WTC11 (cell line): ENCODE measurements around the gene TMEM82. TPM values are rescaled to one million over a fixed set of nuclear protein-coding genes. Genes with fewer than 3 reads are reported as not detected.

Source experiments
- ATAC-seq: fragments of 200-7000 bp; cut with Tn5 transposase; 2 replicates; pipeline ENCODE4 v1.10.0; 2021; ENCODE audit warnings: mild to moderate bottlenecking, moderate library complexity
- CTCF ChIA-PET: fragments of 300-600 bp; sonication (Branson Sonifier 250); formaldehyde crosslinking; loops from one replicate; lab custom pipeline; 2021; ENCODE audit warnings: antibody characterized with exemption; lab: Charles Lee
- POLR2A ChIA-PET: fragments of 350-600 bp; sonication (Branson Sonifier 250); formaldehyde crosslinking; loops from one replicate; lab custom pipeline; 2021; ENCODE audit warnings: antibody characterized with exemption; lab: Charles Lee
- DNase-seq: peaks from one replicate; pipeline ENCODE4 v3.0.0; 2021; ENCODE audit warnings: low spot score
- H3K27ac Mint-ChIP-seq: 2 replicates; pipeline ENCODE4 v1.8.0; 2021; ENCODE audit warnings: mixed read lengths
- H3K27me3 Mint-ChIP-seq: 2 replicates; pipeline ENCODE4 v1.8.0; 2021; ENCODE audit warnings: low read depth, mild to moderate bottlenecking, moderate library complexity, mixed read lengths
- H3K36me3 Mint-ChIP-seq: 2 replicates; pipeline ENCODE4 v1.8.0; 2021; ENCODE audit warnings: mixed read lengths
- H3K4me1 Mint-ChIP-seq: 2 replicates; pipeline ENCODE4 v1.8.0; 2022; ENCODE audit warnings: mixed read lengths
- H3K4me3 Mint-ChIP-seq: 2 replicates; pipeline ENCODE4 v1.8.0; 2021; ENCODE audit warnings: mild to moderate bottlenecking, moderate library complexity, mixed read lengths
- H3K9me3 Mint-ChIP-seq: 2 replicates; pipeline ENCODE4 v1.8.0; 2021; ENCODE audit warnings: mixed read lengths
- ATF1 ChIP-seq: sonication (generic); formaldehyde crosslinking; IDR thresholded peaks from 2 replicates; pipeline ENCODE4 v1.8.1; 2023; ENCODE audit warnings: mild to moderate bottlenecking, moderate library complexity, missing genetic modification reagents
- CBFB ChIP-seq: sonication (generic); formaldehyde crosslinking; IDR thresholded peaks from 2 replicates; pipeline ENCODE4 v1.8.1; 2022; ENCODE audit warnings: mild to moderate bottlenecking, low read depth, missing genetic modification reagents
- CDX4 ChIP-seq: fragments of 250-450 bp; sonication (Bioruptor Pico); IDR thresholded peaks from 2 replicates; pipeline ENCODE4 v1.9.0; 2021; ENCODE audit warnings: moderate library complexity, mild to moderate bottlenecking, inconsistent platforms, borderline replicate concordance
- CREM ChIP-seq: sonication (generic); formaldehyde crosslinking; IDR thresholded peaks from 2 replicates; pipeline ENCODE4 v1.8.1; 2022; ENCODE audit warnings: mild to moderate bottlenecking, missing genetic modification reagents, moderate library complexity
- FOXP1 ChIP-seq: sonication (generic); formaldehyde crosslinking; IDR thresholded peaks from 2 replicates; pipeline ENCODE4 v1.8.0; 2022; ENCODE audit warnings: missing genetic modification reagents, mild to moderate bottlenecking, moderate library complexity, borderline replicate concordance
- MYBL2 ChIP-seq: sonication (generic); formaldehyde crosslinking; IDR thresholded peaks from 2 replicates; pipeline ENCODE4 v1.8.1; 2023; ENCODE audit warnings: mild to moderate bottlenecking, moderate library complexity, missing genetic modification reagents
- NFATC4 ChIP-seq: fragments of 250-450 bp; sonication (Bioruptor Pico); IDR thresholded peaks from 2 replicates; pipeline ENCODE4 v1.9.0; 2021; ENCODE audit warnings: mild to moderate bottlenecking
- PRDM15 ChIP-seq: sonication (generic); formaldehyde crosslinking; IDR thresholded peaks from 2 replicates; pipeline ENCODE4 v1.8.0; 2022; ENCODE audit warnings: missing genetic modification reagents
- SP1 ChIP-seq: sonication (generic); formaldehyde crosslinking; conservative IDR thresholded peaks from 2 replicates; pipeline ENCODE4 v1.8.1; 2022; ENCODE audit warnings: missing genetic modification reagents
- TCF7 ChIP-seq: sonication (generic); formaldehyde crosslinking; IDR thresholded peaks from 2 replicates; pipeline ENCODE4 v1.8.0; 2022; ENCODE audit warnings: mild to moderate bottlenecking, low read depth, missing genetic modification reagents, moderate library complexity
- TEAD4 ChIP-seq: sonication (generic); formaldehyde crosslinking; IDR thresholded peaks from 2 replicates; pipeline ENCODE4 v1.8.0; 2022; ENCODE audit warnings: mild to moderate bottlenecking, missing genetic modification reagents
- USF2 ChIP-seq: sonication (generic); formaldehyde crosslinking; IDR thresholded peaks from 2 replicates; pipeline ENCODE4 v1.8.1; 2023; ENCODE audit warnings: mild to moderate bottlenecking, missing genetic modification reagents, moderate library complexity
- ZNF263 ChIP-seq: sonication (generic); formaldehyde crosslinking; IDR thresholded peaks from 2 replicates; pipeline ENCODE4 v1.8.1; 2022; ENCODE audit warnings: low read depth, mild to moderate bottlenecking, moderate library complexity, missing genetic modification reagents
- ZNF396 ChIP-seq: fragments of 250-450 bp; sonication (Bioruptor Pico); IDR thresholded peaks from 2 replicates; pipeline ENCODE4 v1.8.0; 2021; ENCODE audit warnings: mild to moderate bottlenecking, moderate library complexity, borderline replicate concordance
- ZNF671 ChIP-seq: fragments of 250-450 bp; sonication (Bioruptor Pico); IDR thresholded peaks from 2 replicates; pipeline ENCODE4 v1.8.0; 2021; ENCODE audit warnings: mild to moderate bottlenecking
- total RNA-seq: library from RNA; stranded (reverse); gene quantifications from 3 replicates; pipeline ENCODE4 v1.2.3, GENCODE V29; 2021
- TF ChIP-seq, protein P1 (sequence below): sonication (generic); formaldehyde crosslinking; conservative IDR thresholded peaks from 2 replicates; pipeline ENCODE4 v1.8.1; 2022; ENCODE audit warnings: mild to moderate bottlenecking, missing genetic modification reagents
- TF ChIP-seq, protein P2 (sequence below): sonication (generic); formaldehyde crosslinking; IDR thresholded peaks from 2 replicates; pipeline ENCODE4 v1.8.1; 2022; ENCODE audit warnings: low read depth, missing genetic modification reagents, borderline replicate concordance
- TF ChIP-seq, protein P3 (sequence below): sonication (generic); formaldehyde crosslinking; IDR thresholded peaks from 2 replicates; pipeline ENCODE4 v1.8.0; 2023; ENCODE audit warnings: mild to moderate bottlenecking, missing genetic modification reagents
- TF ChIP-seq, protein P4 (sequence below): sonication (generic); formaldehyde crosslinking; IDR thresholded peaks from 2 replicates; pipeline ENCODE4 v1.8.1; 2022; ENCODE audit warnings: mild to moderate bottlenecking, missing genetic modification reagents, moderate library complexity, borderline replicate concordance

The TMEM82 gene
- total RNA-seq, 1 experiment from 2014 or later = 0.48 TPM

- TF ChIP-seq TEAD4 (no peak), SP1 (CRISPR knock-in tag) (no peak), USF2 (no peak), CDX4 (CRISPR knock-in tag) (no peak), NFATC4 (no peak), CREM (CRISPR knock-in tag) (no peak), FOXP1 (no peak), ZNF263 (CRISPR knock-in tag) (no peak), TCF7 (CRISPR knock-in tag) (no peak), ATF1 (CRISPR knock-in tag) (no peak), ZNF671 (CRISPR knock-in tag) (no peak), PRDM15 (CRISPR knock-in tag) (no peak), MYBL2 (CRISPR knock-in tag) (no peak), CBFB (CRISPR knock-in tag) (no peak), ZNF396 (CRISPR knock-in tag) (no peak)
- TF ChIP-seq, protein P1, sequence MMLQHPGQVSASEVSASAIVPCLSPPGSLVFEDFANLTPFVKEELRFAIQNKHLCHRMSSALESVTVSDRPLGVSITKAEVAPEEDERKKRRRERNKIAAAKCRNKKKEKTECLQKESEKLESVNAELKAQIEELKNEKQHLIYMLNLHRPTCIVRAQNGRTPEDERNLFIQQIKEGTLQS = no peak
- TF ChIP-seq, protein P2, sequence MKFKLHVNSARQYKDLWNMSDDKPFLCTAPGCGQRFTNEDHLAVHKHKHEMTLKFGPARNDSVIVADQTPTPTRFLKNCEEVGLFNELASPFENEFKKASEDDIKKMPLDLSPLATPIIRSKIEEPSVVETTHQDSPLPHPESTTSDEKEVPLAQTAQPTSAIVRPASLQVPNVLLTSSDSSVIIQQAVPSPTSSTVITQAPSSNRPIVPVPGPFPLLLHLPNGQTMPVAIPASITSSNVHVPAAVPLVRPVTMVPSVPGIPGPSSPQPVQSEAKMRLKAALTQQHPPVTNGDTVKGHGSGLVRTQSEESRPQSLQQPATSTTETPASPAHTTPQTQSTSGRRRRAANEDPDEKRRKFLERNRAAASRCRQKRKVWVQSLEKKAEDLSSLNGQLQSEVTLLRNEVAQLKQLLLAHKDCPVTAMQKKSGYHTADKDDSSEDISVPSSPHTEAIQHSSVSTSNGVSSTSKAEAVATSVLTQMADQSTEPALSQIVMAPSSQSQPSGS (CRISPR knock-in tag) = no peak
- TF ChIP-seq, protein P3, sequence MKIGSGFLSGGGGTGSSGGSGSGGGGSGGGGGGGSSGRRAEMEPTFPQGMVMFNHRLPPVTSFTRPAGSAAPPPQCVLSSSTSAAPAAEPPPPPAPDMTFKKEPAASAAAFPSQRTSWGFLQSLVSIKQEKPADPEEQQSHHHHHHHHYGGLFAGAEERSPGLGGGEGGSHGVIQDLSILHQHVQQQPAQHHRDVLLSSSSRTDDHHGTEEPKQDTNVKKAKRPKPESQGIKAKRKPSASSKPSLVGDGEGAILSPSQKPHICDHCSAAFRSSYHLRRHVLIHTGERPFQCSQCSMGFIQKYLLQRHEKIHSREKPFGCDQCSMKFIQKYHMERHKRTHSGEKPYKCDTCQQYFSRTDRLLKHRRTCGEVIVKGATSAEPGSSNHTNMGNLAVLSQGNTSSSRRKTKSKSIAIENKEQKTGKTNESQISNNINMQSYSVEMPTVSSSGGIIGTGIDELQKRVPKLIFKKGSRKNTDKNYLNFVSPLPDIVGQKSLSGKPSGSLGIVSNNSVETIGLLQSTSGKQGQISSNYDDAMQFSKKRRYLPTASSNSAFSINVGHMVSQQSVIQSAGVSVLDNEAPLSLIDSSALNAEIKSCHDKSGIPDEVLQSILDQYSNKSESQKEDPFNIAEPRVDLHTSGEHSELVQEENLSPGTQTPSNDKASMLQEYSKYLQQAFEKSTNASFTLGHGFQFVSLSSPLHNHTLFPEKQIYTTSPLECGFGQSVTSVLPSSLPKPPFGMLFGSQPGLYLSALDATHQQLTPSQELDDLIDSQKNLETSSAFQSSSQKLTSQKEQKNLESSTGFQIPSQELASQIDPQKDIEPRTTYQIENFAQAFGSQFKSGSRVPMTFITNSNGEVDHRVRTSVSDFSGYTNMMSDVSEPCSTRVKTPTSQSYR (CRISPR knock-in tag) = no peak
- TF ChIP-seq, protein P4, sequence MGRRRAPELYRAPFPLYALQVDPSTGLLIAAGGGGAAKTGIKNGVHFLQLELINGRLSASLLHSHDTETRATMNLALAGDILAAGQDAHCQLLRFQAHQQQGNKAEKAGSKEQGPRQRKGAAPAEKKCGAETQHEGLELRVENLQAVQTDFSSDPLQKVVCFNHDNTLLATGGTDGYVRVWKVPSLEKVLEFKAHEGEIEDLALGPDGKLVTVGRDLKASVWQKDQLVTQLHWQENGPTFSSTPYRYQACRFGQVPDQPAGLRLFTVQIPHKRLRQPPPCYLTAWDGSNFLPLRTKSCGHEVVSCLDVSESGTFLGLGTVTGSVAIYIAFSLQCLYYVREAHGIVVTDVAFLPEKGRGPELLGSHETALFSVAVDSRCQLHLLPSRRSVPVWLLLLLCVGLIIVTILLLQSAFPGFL = no peak
- TF ChIP-seq, all 79 proteins: peak for 0
- Mint-ChIP-seq H3K27me3 (no peaks in the 10 kb centered on the region), H3K4me3 (no peak overlapping the region), H3K9me3 (no peaks in the 10 kb centered on the region), H3K36me3 (no peaks in the 10 kb centered on the region), H3K4me1 (peaks cover 3% of the 10 kb centered on the region), H3K27ac (no peak overlapping the region)
- ChIA-PET CTCF (no interaction called here), POLR2A (no interaction called here)
- ATAC-seq = no peak
- DNase-seq = no peak
Observed at GRCh38 chr1:15700508-15700907, 41.8 kb upstream of the TMEM82 start.
